ENCODE data around the gene SHISA4. TPM values are rescaled to one million over a fixed set of nuclear protein-coding genes. Genes with fewer than 3 reads are reported as not detected.

The SHISA4 gene
- total RNA-seq, 1 experiment from 2014 or later: 6.3 TPM

- no peak overlapping the region for H3K27ac Mint-ChIP-seq
- no peaks in the 10 kb centered on the region for H3K4me1 Mint-ChIP-seq
- no peaks in the 10 kb centered on the region for H3K27me3 Mint-ChIP-seq (ENCODE audit: low read depth)
- no peak for DNase-seq (ENCODE audit: low spot score)
- ChIA-PET POLR2A (no interaction called here), CTCF (interaction anchor here (2.0 kb wide), 1 partner anchor 33 kb away, joined by 5 read pairs; no protein-coding TSS in a partner anchor)
- no peak for TF ChIP-seq NFYB (CRISPR knock-in tag; conservative IDR thresholded peaks at IDR 0.05; ENCODE audit: low read depth)
- TF ChIP-seq ZNF671 (CRISPR knock-in tag; IDR thresholded peaks at IDR 0.05): no peak
- no peak overlapping the region for H3K4me3 Mint-ChIP-seq
- H3K9me3 Mint-ChIP-seq: no peaks in the 10 kb centered on the region
- no peaks in the 10 kb centered on the region for H3K36me3 Mint-ChIP-seq
- peak; percentile 34; the same call in 1 of the 2 replicates for ATAC-seq
These were observed 39.6 kb downstream of the SHISA4 start for GRCh38 chr1:201928266-201928665.

- Mint-ChIP-seq H3K27ac (no peak overlapping the region), H3K4me1 (no peaks in the 10 kb centered on the region), H3K4me3 (no peak overlapping the region), H3K9me3 (no peaks in the 10 kb centered on the region), H3K27me3 (ENCODE audit: low read depth) (no peaks in the 10 kb centered on the region), H3K36me3 (no peaks in the 10 kb centered on the region)
- TF ChIP-seq ATF6 (CRISPR knock-in tag; IDR thresholded peaks at IDR 0.05): no peak
- TF ChIP-seq ESRRA (CRISPR knock-in tag; IDR thresholded peaks at IDR 0.05; ENCODE audit: borderline replicate concordance): no peak
- TF ChIP-seq ZNF396 (CRISPR knock-in tag; IDR thresholded peaks at IDR 0.05; ENCODE audit: borderline replicate concordance): no peak
- POLR2A ChIA-PET: no interaction called here
- DNase-seq (ENCODE audit: low spot score) (no peak), ATAC-seq (no peak)
- CTCF ChIA-PET: interaction anchor here (1.2 kb wide), 1 partner anchor 34 kb away, joined by 4 read pairs; no protein-coding TSS in a partner anchor
These were observed 41.4 kb downstream of the SHISA4 start for GRCh38 chr1:201930137-201930536.

GRCh38 chr1:201930803-201931202 lies 42.1 kb downstream of the SHISA4 start:
- no peak overlapping the region for H3K27ac Mint-ChIP-seq
- no peaks in the 10 kb centered on the region for H3K36me3 Mint-ChIP-seq
- DNase-seq (ENCODE audit: low spot score): no peak
- no peak for ATAC-seq
- H3K4me1 Mint-ChIP-seq: no peaks in the 10 kb centered on the region
- CTCF ChIA-PET: interaction anchor here (1.1 to 1.2 kb wide), 2 partner anchors 10 to 35 kb away, joined by 3 to 4 read pairs; no protein-coding TSS in a partner anchor
- POLR2A ChIA-PET: no interaction called here
- no peak overlapping the region for H3K4me3 Mint-ChIP-seq
- H3K27me3 Mint-ChIP-seq (ENCODE audit: low read depth): no peaks in the 10 kb centered on the region
- no peaks in the 10 kb centered on the region for H3K9me3 Mint-ChIP-seq
- no peak for TF ChIP-seq CBFB (CRISPR knock-in tag; IDR thresholded peaks at IDR 0.05; ENCODE audit: low read depth)
- no peak for TF ChIP-seq ZNF281 (CRISPR knock-in tag; IDR thresholded peaks at IDR 0.05)
- no peak for TF ChIP-seq TEAD1 (CRISPR knock-in tag; IDR thresholded peaks at IDR 0.05)
- TF ChIP-seq ERG (CRISPR knock-in tag; IDR thresholded peaks at IDR 0.05): no peak
- TF ChIP-seq AR (CRISPR knock-in tag; IDR thresholded peaks at IDR 0.05): no peak
- TF ChIP-seq GABPB1 (CRISPR knock-in tag; IDR thresholded peaks at IDR 0.05): no peak
- no peak for TF ChIP-seq SMAD4 (CRISPR knock-in tag; IDR thresholded peaks at IDR 0.05)
- no peak for TF ChIP-seq MAX (CRISPR knock-in tag; IDR thresholded peaks at IDR 0.05)
- no peak for TF ChIP-seq FOXP1 (CRISPR knock-in tag; IDR thresholded peaks at IDR 0.05; ENCODE audit: borderline replicate concordance)
- no peak for TF ChIP-seq IRF2 (CRISPR knock-in tag; IDR thresholded peaks at IDR 0.05; ENCODE audit: borderline replicate concordance, low read depth)
- TF ChIP-seq NR3C1 (CRISPR knock-in tag; conservative IDR thresholded peaks at IDR 0.05; ENCODE audit: low read depth): no peak
- no peak for TF ChIP-seq HMGXB4 (CRISPR knock-in tag; IDR thresholded peaks at IDR 0.05)
- TF ChIP-seq NFATC4 (CRISPR knock-in tag; IDR thresholded peaks at IDR 0.05): no peak
- TF ChIP-seq NFE2L1 (CRISPR knock-in tag; IDR thresholded peaks at IDR 0.05): no peak
- TF ChIP-seq USF1 (CRISPR knock-in tag; IDR thresholded peaks at IDR 0.05): no peak
